SK-N-SH treated with all-trans-retinoic acid at 6 μM for 48 hours (cell line): ENCODE measurements around the gene B3GALT5.

ENCODE experiments used
- GLIS3 ChIP-seq: fragments of 250-450 bp; sonication (Bioruptor Pico); IDR thresholded peaks from 2 replicates; pipeline ENCODE4 v1.5.0; 2020; ENCODE audit warnings: mild to moderate bottlenecking, moderate library complexity
- TF ChIP-seq, protein P1 (sequence below): fragments of 250-450 bp; sonication (Bioruptor Pico); IDR thresholded peaks from 2 replicates; pipeline ENCODE4 v1.8.0; 2020; ENCODE audit warnings: mild to moderate bottlenecking, moderate library complexity, borderline replicate concordance

DNA sequence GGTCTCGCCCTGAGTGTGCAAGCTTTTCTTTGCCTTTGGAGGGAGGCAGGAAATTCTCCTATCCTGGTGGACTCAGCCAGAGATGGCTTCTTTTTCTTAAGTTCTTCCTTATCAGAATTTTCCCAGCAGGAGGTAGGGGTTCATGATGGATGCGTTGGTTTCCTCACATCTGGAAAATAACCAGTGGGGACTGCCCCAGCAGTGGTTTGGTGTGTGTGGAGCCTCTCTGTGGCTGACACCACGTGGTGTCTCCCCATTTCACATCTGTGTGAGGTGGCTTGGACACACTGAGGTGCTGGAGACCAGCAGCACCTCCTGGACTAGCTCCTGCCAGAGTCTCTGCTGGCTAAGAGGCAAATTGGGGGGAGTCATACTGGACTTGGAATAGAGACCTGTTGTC is 32.6 kb downstream of the B3GALT5 start:
- TF ChIP-seq GLIS3 = no peak
- TF ChIP-seq, protein P1, sequence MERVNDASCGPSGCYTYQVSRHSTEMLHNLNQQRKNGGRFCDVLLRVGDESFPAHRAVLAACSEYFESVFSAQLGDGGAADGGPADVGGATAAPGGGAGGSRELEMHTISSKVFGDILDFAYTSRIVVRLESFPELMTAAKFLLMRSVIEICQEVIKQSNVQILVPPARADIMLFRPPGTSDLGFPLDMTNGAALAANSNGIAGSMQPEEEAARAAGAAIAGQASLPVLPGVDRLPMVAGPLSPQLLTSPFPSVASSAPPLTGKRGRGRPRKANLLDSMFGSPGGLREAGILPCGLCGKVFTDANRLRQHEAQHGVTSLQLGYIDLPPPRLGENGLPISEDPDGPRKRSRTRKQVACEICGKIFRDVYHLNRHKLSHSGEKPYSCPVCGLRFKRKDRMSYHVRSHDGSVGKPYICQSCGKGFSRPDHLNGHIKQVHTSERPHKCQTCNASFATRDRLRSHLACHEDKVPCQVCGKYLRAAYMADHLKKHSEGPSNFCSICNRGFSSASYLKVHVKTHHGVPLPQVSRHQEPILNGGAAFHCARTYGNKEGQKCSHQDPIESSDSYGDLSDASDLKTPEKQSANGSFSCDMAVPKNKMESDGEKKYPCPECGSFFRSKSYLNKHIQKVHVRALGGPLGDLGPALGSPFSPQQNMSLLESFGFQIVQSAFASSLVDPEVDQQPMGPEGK (CRISPR knock-in tag) = no peak
